ENCODE results near the gene COL20A1.

GRCh38 chr20:63371291-63371865, 78.4 kb downstream of the COL20A1 start:
- TF ChIP-seq CTCF (IDR thresholded peaks at IDR 0.05) = no peak
- TF ChIP-seq POLR2A (IDR thresholded peaks at IDR 0.05) = no peak
